ENCODE results near the gene FRMD4A.

DNA sequence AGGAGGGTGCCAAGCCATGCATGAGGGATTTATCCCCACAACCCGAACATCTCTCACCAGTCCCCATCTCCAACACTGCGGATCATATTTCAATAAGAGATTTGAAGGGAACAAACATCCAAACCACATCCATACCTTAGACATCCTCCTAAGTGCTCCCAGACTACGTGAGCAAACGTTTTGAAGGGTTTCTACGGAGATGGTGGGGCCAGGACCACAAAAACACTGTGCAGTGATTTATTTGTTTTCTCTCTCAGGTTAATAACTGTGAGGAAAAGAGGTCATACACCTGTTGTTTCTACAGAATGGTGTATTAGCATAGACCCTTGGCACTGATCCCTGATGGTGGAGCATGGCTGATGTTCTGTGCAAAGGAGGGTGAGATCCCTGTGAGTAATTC lies 277.8 kb downstream of the FRMD4A start:
- TF ChIP-seq CHD2 (IDR thresholded peaks at IDR 0.05; ENCODE audit: low read length, partially characterized antibody) (no peak), RCOR1 (IDR thresholded peaks at IDR 0.05; ENCODE audit: low read length) (no peak), FOXM1 (IDR thresholded peaks at IDR 0.05; ENCODE audit: low read depth) (no peak)
